Measurements from ENCODE around the gene ACAP1. TPM values are rescaled to one million over a fixed set of nuclear protein-coding genes. Genes with fewer than 3 reads are reported as not detected.
A peak's percentile ranks its signal among the peaks of the same experiment; 100 is the strongest.

ACAP1 gene, protein sequence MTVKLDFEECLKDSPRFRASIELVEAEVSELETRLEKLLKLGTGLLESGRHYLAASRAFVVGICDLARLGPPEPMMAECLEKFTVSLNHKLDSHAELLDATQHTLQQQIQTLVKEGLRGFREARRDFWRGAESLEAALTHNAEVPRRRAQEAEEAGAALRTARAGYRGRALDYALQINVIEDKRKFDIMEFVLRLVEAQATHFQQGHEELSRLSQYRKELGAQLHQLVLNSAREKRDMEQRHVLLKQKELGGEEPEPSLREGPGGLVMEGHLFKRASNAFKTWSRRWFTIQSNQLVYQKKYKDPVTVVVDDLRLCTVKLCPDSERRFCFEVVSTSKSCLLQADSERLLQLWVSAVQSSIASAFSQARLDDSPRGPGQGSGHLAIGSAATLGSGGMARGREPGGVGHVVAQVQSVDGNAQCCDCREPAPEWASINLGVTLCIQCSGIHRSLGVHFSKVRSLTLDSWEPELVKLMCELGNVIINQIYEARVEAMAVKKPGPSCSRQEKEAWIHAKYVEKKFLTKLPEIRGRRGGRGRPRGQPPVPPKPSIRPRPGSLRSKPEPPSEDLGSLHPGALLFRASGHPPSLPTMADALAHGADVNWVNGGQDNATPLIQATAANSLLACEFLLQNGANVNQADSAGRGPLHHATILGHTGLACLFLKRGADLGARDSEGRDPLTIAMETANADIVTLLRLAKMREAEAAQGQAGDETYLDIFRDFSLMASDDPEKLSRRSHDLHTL
- 1 to 10 TPM; 5.5 to 9.9 (median 7.5) TPM for polyA plus RNA-seq (ENCODE audit: insufficient read depth in 1 of 5, insufficient read length in 5 of 5, low replicate concordance in 1 of 5)
- long read RNA-seq, donor 1, full-length matches to known transcripts, result 10 of 10 reads
- long read RNA-seq, donor 1, partial matches to known transcripts, result 0 of 10 reads
- long read RNA-seq, donor 1, other reads (novel, unspliced or antisense), result 0 of 10 reads
- long read RNA-seq, donor 2, full-length matches to known transcripts, result 4 of 4 reads
- long read RNA-seq, donor 2, partial matches to known transcripts, result 0 of 4 reads
- long read RNA-seq, donor 2, other reads (novel, unspliced or antisense), result 0 of 4 reads
- long read RNA-seq, donor 3, full-length matches to known transcripts, result 18 of 78 reads
- long read RNA-seq, donor 3, partial matches to known transcripts, result 10 of 78 reads
- long read RNA-seq, donor 3, other reads (novel, unspliced or antisense), result 50 of 78 reads
- long read RNA-seq, donor 4, full-length matches to known transcripts, result 10 of 10 reads
- long read RNA-seq, donor 4, partial matches to known transcripts, result 0 of 10 reads
- long read RNA-seq, donor 4, other reads (novel, unspliced or antisense), result 0 of 10 reads
- long read RNA-seq, donor 5, full-length matches to known transcripts, result 14 of 14 reads
- long read RNA-seq, donor 5, partial matches to known transcripts, result 0 of 14 reads
- long read RNA-seq, donor 5, other reads (novel, unspliced or antisense), result 0 of 14 reads
- long read RNA-seq, donor 6, full-length matches to known transcripts, result 9 of 229 reads
- long read RNA-seq, donor 6, partial matches to known transcripts, result 214 of 229 reads
- long read RNA-seq, donor 6, other reads (novel, unspliced or antisense), result 6 of 229 reads
- long read RNA-seq, donor 7, full-length matches to known transcripts, result 12 of 12 reads
- long read RNA-seq, donor 7, partial matches to known transcripts, result 0 of 12 reads
- long read RNA-seq, donor 7, other reads (novel, unspliced or antisense), result 0 of 12 reads
- long read RNA-seq, donor 8, full-length matches to known transcripts, result 7 of 7 reads
- long read RNA-seq, donor 8, partial matches to known transcripts, result 0 of 7 reads
- long read RNA-seq, donor 8, other reads (novel, unspliced or antisense), result 0 of 7 reads

GRCh38 chr17:7336240-7337175 lies at the start of gene ACAP1:
Gene ACAP1, plus strand, starts transcription at chr17:7336529. Its CDS starts 206 bp downstream, at chr17:7336735.
- DNase-seq, result no peak

- DNase-seq, result no peak
Measured at GRCh38 chr17:7289256-7290032, 46.9 kb upstream of the ACAP1 start.

GRCh38 chr17:7290166-7290565 lies 46.2 kb upstream of the ACAP1 start:
- no peak for DNase-seq

DNA sequence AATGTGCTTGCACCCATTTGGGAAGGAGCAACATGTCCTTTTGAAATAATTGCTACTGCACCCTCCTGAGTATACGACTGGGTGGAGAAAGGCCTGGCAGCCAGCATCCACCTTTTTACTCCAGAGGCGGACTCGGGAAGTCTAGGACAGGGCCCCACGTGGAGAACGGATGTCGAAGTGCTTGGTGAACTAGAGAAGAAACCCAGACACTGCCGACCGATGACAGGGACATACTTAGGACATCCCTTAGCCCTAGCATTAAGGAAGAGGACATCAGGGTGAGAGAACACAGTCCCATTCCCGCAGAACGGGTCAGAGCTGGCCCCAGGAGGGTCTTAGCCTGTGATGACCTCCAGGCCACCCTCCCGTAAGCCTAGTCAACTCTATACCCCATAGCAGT lies 45.6 kb upstream of the ACAP1 start:
- no peak for DNase-seq

GRCh38 chr17:7292194-7292593 lies 44.1 kb upstream of the ACAP1 start:
- DNase-seq, result no peak

DNA sequence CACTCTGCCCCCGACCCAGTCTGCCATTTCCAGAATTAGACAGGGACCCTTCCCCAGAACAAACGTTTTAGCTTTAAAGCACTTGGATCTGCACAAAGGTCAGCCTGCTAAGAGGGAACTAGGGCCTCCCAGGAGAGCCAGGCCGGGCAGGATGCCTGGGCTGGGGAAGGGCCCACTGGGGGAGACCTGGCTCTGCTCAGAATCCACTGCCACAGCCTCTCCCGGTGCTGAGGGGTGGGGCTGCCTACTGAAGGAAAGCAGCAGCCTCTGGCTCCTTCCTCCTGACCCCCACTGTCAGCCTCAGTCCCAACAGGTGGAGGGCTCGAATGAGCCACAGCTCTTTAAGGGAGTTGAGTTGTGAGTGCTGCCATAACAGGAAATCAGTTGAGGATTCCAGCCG lies 43.6 kb upstream of the ACAP1 start:
- DNase-seq, result no peak

GRCh38 chr17:7293159-7293558 lies 43.2 kb upstream of the ACAP1 start:
- no peak for DNase-seq

DNA sequence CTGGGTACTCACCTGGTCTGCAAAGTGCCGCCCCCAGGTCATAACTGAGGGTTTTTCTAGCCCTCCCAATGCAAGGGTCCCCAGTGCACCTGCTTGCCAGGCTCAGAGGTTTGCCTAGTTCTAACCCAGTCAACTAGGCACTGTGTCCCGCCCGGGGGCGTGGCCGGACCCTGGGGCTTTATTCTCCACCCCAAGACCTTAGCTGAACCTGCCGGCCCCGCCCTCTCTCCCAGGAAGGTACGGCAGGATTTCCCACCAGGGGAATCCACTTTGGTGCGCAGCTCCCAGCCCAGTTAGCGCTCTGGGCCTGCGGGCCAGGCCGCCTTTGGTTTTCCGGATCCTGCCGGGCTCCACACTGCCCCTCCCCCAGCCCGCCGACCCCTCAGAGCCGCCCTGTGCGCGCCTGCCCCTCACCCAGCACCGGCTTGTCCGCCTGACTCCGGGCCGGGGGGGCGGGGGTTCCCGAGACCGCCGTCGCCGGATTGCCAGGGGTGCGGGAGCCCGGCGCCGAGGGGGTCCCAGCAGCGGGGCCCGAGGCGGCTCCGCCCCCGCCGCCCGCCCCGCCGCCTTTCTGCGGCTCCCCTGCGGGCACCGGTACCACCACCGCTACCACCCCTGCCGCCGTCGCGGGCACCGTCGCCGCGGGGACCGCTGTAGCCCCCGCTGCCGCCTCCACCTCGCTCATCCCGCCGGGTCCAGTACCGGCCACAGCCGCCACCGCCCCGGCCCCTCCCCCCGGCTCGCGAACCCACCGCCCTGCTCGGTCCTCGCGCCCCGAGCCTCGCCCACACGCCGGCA lies 42.3 kb upstream of the ACAP1 start:
- no peak for DNase-seq

DNA sequence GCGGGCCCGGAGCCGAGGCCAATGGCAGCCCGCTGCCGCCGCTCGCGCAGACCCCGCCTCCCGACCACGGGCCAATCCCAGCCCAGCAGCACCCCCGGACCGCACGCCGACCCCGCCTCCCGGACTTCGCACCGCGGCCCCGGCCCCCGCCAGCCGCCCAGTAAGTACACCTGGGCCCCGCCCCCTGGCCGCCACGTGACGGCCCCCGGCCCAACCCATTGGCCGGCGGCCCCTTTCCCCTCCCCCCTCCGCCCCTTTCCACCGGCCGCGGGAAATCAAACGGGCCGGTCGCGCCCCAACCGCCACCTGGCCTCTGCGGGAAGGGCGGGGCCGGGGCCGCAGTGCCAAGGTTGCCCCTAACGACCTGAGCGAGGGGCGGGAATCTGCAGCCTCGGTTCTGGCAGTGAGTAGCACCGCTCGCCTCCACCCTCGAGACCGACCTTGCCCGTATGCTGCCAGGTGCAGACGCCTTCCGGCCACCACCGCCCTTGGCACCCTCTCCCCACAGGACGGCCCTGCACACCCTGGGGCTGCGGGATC lies 41.6 kb upstream of the ACAP1 start, which contains the start of gene YBX2:
Gene YBX2 (minus strand): TSS at position 26 of the 540 bp plus-strand sequence. CDS start 139 bp downstream, outside the sequence.
- DNase-seq, result no peak

DNA sequence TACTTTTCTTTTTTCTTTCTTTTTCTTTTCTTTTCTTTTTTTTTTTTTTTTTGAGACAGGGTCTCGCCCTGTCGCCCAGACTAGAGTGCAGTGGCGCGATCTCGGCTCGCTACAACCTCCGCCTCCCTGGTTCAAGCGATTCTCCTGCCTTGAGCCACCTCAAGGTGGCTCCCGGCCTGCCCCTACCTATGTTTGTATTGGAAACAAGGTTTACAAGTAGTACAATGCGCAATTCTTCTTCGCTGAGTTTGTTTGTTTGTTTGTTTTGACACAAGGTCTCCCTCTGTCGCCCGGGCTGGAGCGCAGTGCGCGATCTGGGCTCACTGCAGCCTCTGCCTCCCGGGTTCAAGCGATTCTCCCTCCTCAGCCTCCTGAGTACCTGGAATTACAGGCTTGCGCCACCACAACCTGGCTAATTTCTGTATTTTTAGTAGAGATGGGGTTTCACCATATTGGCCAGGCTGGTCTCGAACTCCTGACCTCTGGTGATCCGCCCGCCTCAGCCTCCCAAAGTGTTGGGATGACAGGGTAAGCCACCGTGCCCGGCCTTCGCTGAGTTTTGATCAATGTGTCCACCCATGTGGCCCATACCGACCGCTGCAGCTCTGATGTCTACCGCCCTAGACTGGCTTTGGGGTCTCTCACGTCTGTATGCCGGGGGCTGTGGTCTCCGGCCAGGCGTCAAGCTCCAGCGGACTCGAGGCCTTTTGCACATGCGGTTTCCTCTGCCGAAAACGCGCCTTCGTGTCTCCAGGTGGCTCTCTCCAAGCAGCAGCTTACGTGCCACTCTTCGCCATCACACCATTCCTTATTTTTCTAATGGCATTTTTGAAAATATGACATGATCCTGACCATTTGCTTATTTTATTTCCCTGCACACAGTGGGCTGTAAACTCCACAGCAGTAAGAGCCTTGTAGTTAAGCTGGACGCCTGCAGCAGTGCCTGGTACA lies 40.8 kb upstream of the ACAP1 start:
- DNase-seq, result no peak

GRCh38 chr17:7296189-7296861 lies 40.0 kb upstream of the ACAP1 start:
- peak; percentile 71 to 75 for DNase-seq

DNA sequence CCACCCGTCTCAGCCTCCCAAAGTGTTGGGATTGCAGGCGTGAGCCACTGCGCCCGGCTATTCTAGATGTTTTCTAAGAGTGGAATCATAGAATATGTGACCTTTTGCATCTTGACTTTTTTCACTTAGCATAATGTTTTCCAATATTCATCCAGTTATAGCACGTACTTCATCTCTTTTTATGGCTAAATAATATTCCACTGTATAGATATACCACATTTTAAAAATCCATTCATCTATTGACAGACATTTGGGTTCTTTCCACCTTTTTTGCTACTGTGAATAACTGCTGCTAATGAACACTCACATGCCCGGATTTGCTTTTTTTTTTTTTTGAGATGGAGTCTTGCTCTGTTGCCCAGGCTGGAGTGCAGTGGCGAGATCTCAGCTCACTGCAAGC lies 32.1 kb upstream of the ACAP1 start:
- DNase-seq, result no peak

GRCh38 chr17:7306911-7307685 lies 29.2 kb upstream of the ACAP1 start, which contains the start of gene EIF5A:
Gene EIF5A, plus strand, starts transcription at chr17:7307628. Its CDS starts 2,008 bp downstream, at chr17:7309636.
- DNase-seq, result peak; percentile 100
